ENCODE data around the gene PRDX2. TPM values are rescaled to one million over a fixed set of nuclear protein-coding genes. Genes with fewer than 3 reads are reported as not detected.

PRDX2 gene
- total RNA-seq, 1 experiment from 2014 or later: 406 TPM

DNA sequence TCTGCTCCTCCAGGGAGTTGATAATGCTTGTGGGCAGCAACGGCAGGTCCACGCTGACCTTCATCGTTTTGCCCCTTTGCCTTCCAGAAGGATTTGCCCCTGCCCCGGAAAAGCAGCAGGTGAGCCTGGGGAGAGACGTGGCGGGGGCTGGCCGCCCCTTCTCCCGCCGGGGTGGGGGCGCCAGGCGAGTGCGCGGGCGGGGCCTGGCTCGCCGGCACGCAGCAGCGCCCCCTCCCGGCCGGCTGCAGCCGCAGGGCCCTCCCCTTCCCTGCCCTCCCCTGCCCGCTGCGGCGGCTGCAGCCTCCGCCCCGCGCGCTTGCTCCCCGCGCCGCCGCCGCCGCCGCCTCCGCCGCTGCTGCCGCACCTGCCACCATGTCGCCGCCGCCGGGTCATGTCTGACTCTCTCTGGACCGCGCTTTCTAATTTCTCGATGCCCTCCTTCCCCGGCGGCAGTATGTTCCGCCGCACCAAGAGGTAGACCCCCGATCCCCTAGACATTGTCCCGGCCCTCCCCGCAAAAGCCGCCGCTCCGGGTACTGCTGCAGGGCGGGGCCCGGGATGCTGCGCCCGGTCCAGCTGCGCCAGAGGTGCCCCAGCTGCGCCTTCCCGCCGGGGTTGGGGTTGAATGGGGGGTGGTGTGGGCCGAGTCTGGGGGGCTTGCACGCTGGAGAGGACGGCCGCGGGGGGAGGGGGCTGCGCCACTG is 36.7 kb upstream of the PRDX2 start, which contains the start of gene MAST1:
TSS of gene MAST1 (plus strand) at position 334 of the 704 bp plus-strand sequence. CDS start at position 392, 58 bp downstream.
- Histone ChIP-seq H3K4me3 (ENCODE audit: low read depth, low read length, poor library complexity, severe bottlenecking) (peak within 1 kb of the TSS; percentile 84), H3K4me1 (ENCODE audit: insufficient read depth, low read length, poor library complexity, severe bottlenecking) (peaks cover 19% of the 10 kb centered on the region), H3K9me3 (ENCODE audit: low read depth, low read length, poor library complexity, severe bottlenecking) (no peaks in the 10 kb centered on the region), H3K27ac (ENCODE audit: low read depth, low read length, poor library complexity, severe bottlenecking) (peak within 1 kb of the TSS; percentile 63), H3K27me3 (replicated peaks; ENCODE audit: insufficient read depth, low read depth, low read length, poor library complexity) (no peaks in the 10 kb centered on the region), H3K36me3 (ENCODE audit: insufficient read depth, low read length, poor library complexity, severe bottlenecking) (no peaks in the 10 kb centered on the region)
- CTCF ChIA-PET: interaction anchor here (0.6 kb wide), 1 partner anchor 52 kb away, joined by 6 read pairs; no protein-coding TSS in a partner anchor
- TF ChIP-seq, protein P1, sequence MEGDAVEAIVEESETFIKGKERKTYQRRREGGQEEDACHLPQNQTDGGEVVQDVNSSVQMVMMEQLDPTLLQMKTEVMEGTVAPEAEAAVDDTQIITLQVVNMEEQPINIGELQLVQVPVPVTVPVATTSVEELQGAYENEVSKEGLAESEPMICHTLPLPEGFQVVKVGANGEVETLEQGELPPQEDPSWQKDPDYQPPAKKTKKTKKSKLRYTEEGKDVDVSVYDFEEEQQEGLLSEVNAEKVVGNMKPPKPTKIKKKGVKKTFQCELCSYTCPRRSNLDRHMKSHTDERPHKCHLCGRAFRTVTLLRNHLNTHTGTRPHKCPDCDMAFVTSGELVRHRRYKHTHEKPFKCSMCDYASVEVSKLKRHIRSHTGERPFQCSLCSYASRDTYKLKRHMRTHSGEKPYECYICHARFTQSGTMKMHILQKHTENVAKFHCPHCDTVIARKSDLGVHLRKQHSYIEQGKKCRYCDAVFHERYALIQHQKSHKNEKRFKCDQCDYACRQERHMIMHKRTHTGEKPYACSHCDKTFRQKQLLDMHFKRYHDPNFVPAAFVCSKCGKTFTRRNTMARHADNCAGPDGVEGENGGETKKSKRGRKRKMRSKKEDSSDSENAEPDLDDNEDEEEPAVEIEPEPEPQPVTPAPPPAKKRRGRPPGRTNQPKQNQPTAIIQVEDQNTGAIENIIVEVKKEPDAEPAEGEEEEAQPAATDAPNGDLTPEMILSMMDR (conservative IDR thresholded peaks at IDR 0.05; ENCODE audit: low read depth, low read length): no peak; the same call in none of the 2 replicates
- TF ChIP-seq EZH2 (IDR thresholded peaks at IDR 0.05; ENCODE audit: borderline replicate concordance, low read depth, low read length, poor library complexity, severe bottlenecking): no peak
- BruUV-seq (replicated peaks): no TSS peak
- POLR2A ChIA-PET (ENCODE audit: low non-redundant PET): no interaction called here
- intact Hi-C loops (cut with micrococcal nuclease; ENCODE audit: unreplicated experiment): no loop called here
- peak; percentile 78 for DNase-seq (ENCODE audit: low spot score)

GRCh38 chr19:12837225-12837624 is 35.6 kb upstream of the PRDX2 start:
- Histone ChIP-seq H3K36me3 (ENCODE audit: insufficient read depth, low read length, poor library complexity, severe bottlenecking) (no peaks in the 10 kb centered on the region), H3K4me3 (ENCODE audit: low read depth, low read length, poor library complexity, severe bottlenecking) (no peak overlapping the region), H3K27ac (ENCODE audit: low read depth, low read length, poor library complexity, severe bottlenecking) (no peak overlapping the region), H3K4me1 (ENCODE audit: insufficient read depth, low read length, poor library complexity, severe bottlenecking) (peaks cover 27% of the 10 kb centered on the region), H3K27me3 (replicated peaks; ENCODE audit: insufficient read depth, low read depth, low read length, poor library complexity) (no peaks in the 10 kb centered on the region), H3K9me3 (ENCODE audit: low read depth, low read length, poor library complexity, severe bottlenecking) (no peaks in the 10 kb centered on the region)
- intact Hi-C loops (cut with micrococcal nuclease; ENCODE audit: unreplicated experiment): no loop called here
- BruUV-seq (replicated peaks): no TSS peak
- CTCF ChIA-PET: interaction anchor here (0.7 kb wide), 1 partner anchor 10 kb away, joined by 6 read pairs; no protein-coding TSS in a partner anchor
- TF ChIP-seq, protein P1 (conservative IDR thresholded peaks at IDR 0.05; ENCODE audit: low read depth, low read length): no peak
- TF ChIP-seq EZH2 (IDR thresholded peaks at IDR 0.05; ENCODE audit: borderline replicate concordance, low read depth, low read length, poor library complexity, severe bottlenecking): no peak
- POLR2A ChIA-PET (ENCODE audit: low non-redundant PET): no interaction called here
- DNase-seq (ENCODE audit: low spot score): no peak

DNA sequence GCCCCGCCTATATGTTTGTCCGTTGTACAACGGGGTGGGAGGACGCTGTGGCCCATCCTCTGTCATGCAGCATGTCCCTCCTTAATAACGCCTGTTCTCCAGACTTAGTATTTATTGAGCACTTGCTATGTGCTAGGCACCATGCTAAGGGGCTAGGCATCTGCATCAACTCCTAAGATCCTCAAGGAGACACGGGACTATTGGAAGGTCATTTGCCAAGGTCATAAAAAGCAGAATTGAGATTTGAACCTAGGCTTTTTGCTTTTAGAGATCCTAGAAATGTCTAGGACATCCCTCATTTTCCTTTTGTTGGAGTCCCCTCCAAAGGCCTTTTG is 34.9 kb upstream of the PRDX2 start:
- intact Hi-C loops (cut with micrococcal nuclease; ENCODE audit: unreplicated experiment): no loop called here
- CTCF ChIA-PET: no interaction called here
- H3K4me1 ChIP-seq (ENCODE audit: insufficient read depth, low read length, poor library complexity, severe bottlenecking): peaks cover 27% of the 10 kb centered on the region

More for the DNA sequence above, 34.9 kb upstream of the PRDX2 start:
- DNase-seq (ENCODE audit: low spot score): no peak
- H3K27me3 ChIP-seq (replicated peaks; ENCODE audit: insufficient read depth, low read depth, low read length, poor library complexity): no peaks in the 10 kb centered on the region
- H3K4me3 ChIP-seq (ENCODE audit: low read depth, low read length, poor library complexity, severe bottlenecking): no peak overlapping the region
- H3K36me3 ChIP-seq (ENCODE audit: insufficient read depth, low read length, poor library complexity, severe bottlenecking): no peaks in the 10 kb centered on the region
- no peak overlapping the region for H3K27ac ChIP-seq (ENCODE audit: low read depth, low read length, poor library complexity, severe bottlenecking)
- BruUV-seq (replicated peaks): no TSS peak
- H3K9me3 ChIP-seq (ENCODE audit: low read depth, low read length, poor library complexity, severe bottlenecking): no peaks in the 10 kb centered on the region
- TF ChIP-seq, protein P1 (conservative IDR thresholded peaks at IDR 0.05; ENCODE audit: low read depth, low read length): no peak
- no peak for TF ChIP-seq EZH2 (IDR thresholded peaks at IDR 0.05; ENCODE audit: borderline replicate concordance, low read depth, low read length, poor library complexity, severe bottlenecking)
- POLR2A ChIA-PET (ENCODE audit: low non-redundant PET): no interaction called here

Measured in A673 (cell line).